Panc1 (cell line): ENCODE measurements around the gene KIAA1755. TPM values are rescaled to one million over a fixed set of nuclear protein-coding genes. Genes with fewer than 3 reads are reported as not detected.
"Not testable (repeated sequence)": the region's sequence is repeated elsewhere in the genome, so short reads cannot be mapped to it uniquely, and the experiment has no call there.

Experiments used
- ATAC-seq: fragments of 200-7000 bp; cut with Tn5 transposase; 2 replicates; pipeline ENCODE4 v1.9.1; 2020; ENCODE audit warnings: mild to moderate bottlenecking, moderate library complexity
- BruUV-seq: library from RNA; stranded (reverse); fragments of 400-500 nt; replicated peaks from 2 replicates; lab custom pipeline; 2021; lab: Mats Ljungman, UMichigan
- CTCF ChIA-PET: fragments of 300-600 bp; sonication (Branson Sonifier 250); formaldehyde crosslinking; loops from one replicate; lab custom pipeline; 2022; ENCODE audit warnings: antibody characterized with exemption; lab: Charles Lee
- POLR2A ChIA-PET: fragments of 300-600 bp; sonication (Branson Sonifier 250); formaldehyde crosslinking; loops from one replicate; lab custom pipeline; 2022; ENCODE audit warnings: antibody characterized with exemption; lab: Charles Lee
- DNase-seq: peaks from one replicate; pipeline ENCODE4 v3.0.0-alpha.2; 2010; ENCODE audit warnings: low read depth, low spot score
- H3K27ac ChIP-seq: 2 replicates; pipeline ENCODE4 v1.5.1; 2011; ENCODE audit warnings: mild to moderate bottlenecking, low read length, inconsistent platforms
- H3K27me3 ChIP-seq: fragments of 200-500 bp; sonication (Bioruptor generic); 2 replicates; pipeline ENCODE4 v1.6.0; 2014; ENCODE audit warnings: low read length, inconsistent platforms; ENCODE audit not compliant: control insufficient read depth, insufficient read depth
- H3K36me3 ChIP-seq: fragments of 200-500 bp; sonication (Bioruptor generic); 2 replicates; pipeline ENCODE4 v1.5.1; 2014; ENCODE audit warnings: inconsistent platforms, mild to moderate bottlenecking, low read length, moderate library complexity; ENCODE audit not compliant: control insufficient read depth, insufficient read depth
- H3K4me1 ChIP-seq: 2 replicates; pipeline ENCODE4 v1.5.1; 2011; ENCODE audit warnings: inconsistent platforms, mild to moderate bottlenecking, low read length, moderate library complexity; ENCODE audit not compliant: control insufficient read depth, insufficient read depth
- H3K4me3 ChIP-seq, 2 experiments: 2 replicates each; pipeline ENCODE4 v1.5.1; 2011 to 2012; ENCODE audit warnings: low read depth in 2 of 2, low read length in 2 of 2, mild to moderate bottlenecking in 2 of 2, inconsistent platforms in 1 of 2, moderate library complexity in 1 of 2
- H3K9me3 ChIP-seq: fragments of 200-500 bp; sonication (Bioruptor generic); 2 replicates; pipeline ENCODE4 v1.5.1; 2014; ENCODE audit warnings: low read depth, mild to moderate bottlenecking, inconsistent platforms, low read length, moderate library complexity; ENCODE audit not compliant: control insufficient read depth, insufficient read depth
- CTCF ChIP-seq: fragments of 450-650 bp; IDR thresholded peaks from 2 replicates; pipeline ENCODE4 v1.5.1; 2017; ENCODE audit warnings: mild to moderate bottlenecking
- POLR2AphosphoS5 ChIP-seq: IDR thresholded peaks from 2 replicates; pipeline ENCODE4 v1.6.1; 2012; ENCODE audit warnings: mild to moderate bottlenecking, low read depth, low read length, moderate library complexity
- SIN3A ChIP-seq: IDR thresholded peaks from 2 replicates; pipeline ENCODE4 v1.6.1; 2012; ENCODE audit warnings: low read depth, mild to moderate bottlenecking, low read length, moderate library complexity, borderline replicate concordance; ENCODE audit not compliant: insufficient read depth
- TCF7L2 ChIP-seq: IDR thresholded peaks from 2 replicates; pipeline ENCODE4 v1.6.1; 2011; ENCODE audit warnings: mild to moderate bottlenecking, low read depth, low read length, inconsistent platforms
- in situ Hi-C: cut with HindIII; loops from 2 replicates; pipeline ENCODE4 v1.10.0; 2016; ENCODE audit warnings: low sequenced_read_pairs, low pct_unique_long_range_greater_than_20kb
- intact Hi-C: fragments of 100-400 bp; cut with micrococcal nuclease; formaldehyde crosslinking; loops from one replicate; pipeline ENCODE4 v1.10.0; 2022; ENCODE audit not compliant: unreplicated experiment
- total RNA-seq: library from RNA; stranded (reverse); gene quantifications from one replicate; pipeline ENCODE4 v1.2.1, GENCODE V29; 2021; ENCODE audit not compliant: unreplicated experiment

The KIAA1755 gene
- total RNA-seq, 1 experiment from 2014 or later = 0.08 TPM

- Histone ChIP-seq H3K27me3 (no peaks in the 10 kb centered on the region), H3K36me3 (no peaks in the 10 kb centered on the region), H3K4me3 (no peak overlapping the region), H3K4me1 (no peaks in the 10 kb centered on the region; the same call in 1 of the 2 replicates), H3K9me3 (no peaks in the 10 kb centered on the region), H3K27ac (no peak overlapping the region)
- ChIA-PET CTCF (no interaction called here), POLR2A (no interaction called here)
- intact Hi-C loops (no loop called here), in situ Hi-C loops (no loop called here)
- ATAC-seq (no peak), DNase-seq (no peak)
- BruUV-seq = no TSS peak
- TF ChIP-seq CTCF (no peak), POLR2AphosphoS5 (no peak), SIN3A (no peak), TCF7L2 (no peak)
These were observed 26.3 kb upstream of the KIAA1755 start for GRCh38 chr20:38286586-38287531.

- DNase-seq (no peak), ATAC-seq (no peak)
- Histone ChIP-seq H3K36me3 (no peaks in the 10 kb centered on the region), H3K4me1 (no peaks in the 10 kb centered on the region; the same call in 1 of the 2 replicates), H3K4me3 (no peak overlapping the region), H3K9me3 (no peaks in the 10 kb centered on the region), H3K27ac (no peak overlapping the region), H3K27me3 (no peaks in the 10 kb centered on the region)
- intact Hi-C loops (no loop called here), in situ Hi-C loops (no loop called here)
- POLR2A ChIA-PET = no interaction called here
- no TSS peak for BruUV-seq
- CTCF ChIA-PET = no interaction called here
- TF ChIP-seq CTCF = no peak
These were observed 24.4 kb upstream of the KIAA1755 start for GRCh38 chr20:38284893-38285444.

GRCh38 chr20:38284066-38284650, 23.6 kb upstream of the KIAA1755 start:
- ATAC-seq, CTCF ChIA-PET, in situ Hi-C loops, POLR2A ChIA-PET, H3K27me3 ChIP-seq, H3K36me3 ChIP-seq, H3K9me3 ChIP-seq, BruUV-seq, H3K4me3 ChIP-seq, DNase-seq, H3K4me1 ChIP-seq, H3K27ac ChIP-seq, intact Hi-C loops: not testable (repeated sequence)
